Mesangial cell (primary cell): ENCODE results near the gene TMEM253. TPM values are rescaled to one million over a fixed set of nuclear protein-coding genes. Genes with fewer than 3 reads are reported as not detected.

Experiments used
- total RNA-seq: library from RNA; depleted of rRNA; stranded (reverse); fragments of >200 nt; gene quantifications from 2 replicates; pipeline ENCODE4 v1.2.3, GENCODE V29; 2015

Gene TMEM253
- not detected in 2 replicates for total RNA-seq

GRCh38 chr14:21100931-21101330 is at the start of gene TMEM253:
TMEM253 (plus strand) TSS chr14:21101066; CDS start chr14:21101344, 278 bp downstream.

GRCh38 chr14:21057803-21058675 is 42.8 kb upstream of the TMEM253 start, which contains the start of gene RNASE8:
RNASE8 (plus strand) TSS chr14:21057822; CDS start chr14:21057893, 71 bp downstream.

GRCh38 chr14:21070083-21070609 is 30.7 kb upstream of the TMEM253 start, which contains the start of gene ARHGEF40:
ARHGEF40 (plus strand) TSS chr14:21070304; CDS start chr14:21070397, 93 bp downstream.

GRCh38 chr14:21098076-21098891 is 2.6 kb upstream of the TMEM253 start, which contains the start of gene ZNF219:
ZNF219 (minus strand) TSS chr14:21098655; CDS start chr14:21093591, 5,064 bp downstream.

Other genes starting within 250 kb of the TMEM253 start
- gene RNASE3, start 209.7 kb upstream of the TMEM253 start, total RNA-seq, result not detected in 2 replicates
- gene RNASE2, start 145.6 kb upstream of the TMEM253 start, total RNA-seq, result not detected in 2 replicates
- gene METTL17, start 111.1 kb upstream of the TMEM253 start, total RNA-seq, result 59.5 and 98.1 TPM in 2 replicates
- gene SLC39A2, start 101.8 kb upstream of the TMEM253 start, total RNA-seq, result not detected in 2 replicates
- gene NDRG2, start 76.0 kb upstream of the TMEM253 start, total RNA-seq, result 2.4 and 8.6 TPM in 2 replicates
- gene TPPP2, start 70.8 kb upstream of the TMEM253 start, total RNA-seq, result not detected in 2 replicates
- gene RNASE13, start 66.3 kb upstream of the TMEM253 start, total RNA-seq, result not detected in 2 replicates
- gene RNASE7, start 58.7 kb upstream of the TMEM253 start, total RNA-seq, result not detected in 2 replicates
- not detected in 2 replicates for gene RNASE8, start 43.2 kb upstream of the TMEM253 start, total RNA-seq
- 39.8 and 47.3 TPM in 2 replicates for gene ARHGEF40, start 30.8 kb upstream of the TMEM253 start, total RNA-seq
- gene ZNF219, start 2.4 kb upstream of the TMEM253 start, total RNA-seq, result 10.4 and 26.1 TPM in 2 replicates
- gene OR5AU1, start 55.0 kb downstream of the TMEM253 start, total RNA-seq, result not detected in 2 replicates
- gene HNRNPC, start 168.4 kb downstream of the TMEM253 start, total RNA-seq, result 443 and 591 TPM in 2 replicates
- not detected in 2 replicates for gene RPGRIP1, start 179.0 kb downstream of the TMEM253 start, total RNA-seq